ENCODE data around the gene SHC4.

SHC4 gene

GRCh38 chr15:48967336-48967735, 3.6 kb upstream of the SHC4 start:
- DNase-seq (ENCODE audit: low read depth): no peak

- DNase-seq (ENCODE audit: low read depth): no peak
These were observed 3.0 kb upstream of the SHC4 start for GRCh38 chr15:48966595-48967301.

GRCh38 chr15:48965972-48966371, 2.3 kb upstream of the SHC4 start:
- DNase-seq (ENCODE audit: low read depth): no peak

DNA sequence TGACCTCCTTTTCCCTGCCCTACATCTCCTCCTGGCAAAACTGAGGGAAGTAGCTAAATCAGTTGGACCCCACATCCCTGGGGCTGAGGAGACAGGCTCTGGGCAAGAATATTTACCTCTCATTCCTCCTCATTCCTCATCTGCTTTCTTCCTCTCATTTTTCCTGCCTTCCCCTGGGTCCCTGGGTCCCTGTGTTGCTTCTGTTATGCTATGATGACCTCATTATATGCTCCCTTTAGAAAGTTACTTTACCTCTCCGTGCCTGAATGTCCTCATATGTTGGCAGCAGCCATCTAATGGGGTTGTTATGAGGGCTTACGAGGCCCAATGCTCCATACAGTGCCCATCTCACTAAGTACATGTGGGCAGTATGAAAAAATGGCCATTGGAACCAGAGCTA, 1.2 kb upstream of the SHC4 start:
- no peak for DNase-seq (ENCODE audit: low read depth)

DNA sequence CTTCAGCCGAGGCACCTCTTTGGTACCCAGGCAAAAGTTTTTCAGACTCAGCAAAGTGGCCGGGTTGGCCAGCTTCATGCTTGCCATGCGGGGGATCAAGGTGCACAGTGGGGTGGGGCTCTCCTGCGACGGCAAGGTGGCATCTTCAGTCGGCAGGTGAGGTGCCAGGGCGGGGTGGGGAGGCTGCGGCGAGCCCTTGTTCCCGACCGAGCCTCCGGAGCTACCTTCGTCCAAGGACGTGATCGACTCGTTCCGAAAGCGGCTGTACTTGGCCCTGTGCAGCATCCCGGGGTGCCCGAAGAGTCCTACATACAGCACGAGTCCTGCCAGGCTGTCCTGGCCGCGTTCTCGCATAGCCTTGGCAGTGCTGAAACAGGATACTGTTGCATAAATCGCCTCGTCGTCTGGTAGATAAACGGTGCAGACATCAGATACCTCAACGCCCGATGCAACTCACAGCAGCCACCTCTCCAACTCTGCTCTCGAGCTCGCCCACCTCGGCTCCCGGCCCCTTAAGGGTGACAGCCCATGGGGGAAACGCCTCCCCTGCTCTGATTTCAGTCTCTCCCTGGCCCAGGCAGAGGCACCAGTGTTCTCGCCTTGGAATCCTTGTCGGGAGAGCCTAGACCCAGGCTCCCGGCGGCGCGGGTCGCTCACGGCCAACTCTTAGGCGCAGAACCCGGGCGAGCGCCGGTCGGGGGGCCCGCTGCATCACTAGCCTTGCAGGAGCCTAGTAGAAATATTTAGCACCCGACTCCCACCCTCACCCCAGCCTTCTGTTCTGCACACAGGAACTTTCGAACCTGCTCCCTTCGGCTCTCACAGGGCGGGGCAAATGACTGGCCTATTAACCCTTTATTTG, 826 bp downstream of the SHC4 start:
- DNase-seq (ENCODE audit: low read depth): no peak

DNA sequence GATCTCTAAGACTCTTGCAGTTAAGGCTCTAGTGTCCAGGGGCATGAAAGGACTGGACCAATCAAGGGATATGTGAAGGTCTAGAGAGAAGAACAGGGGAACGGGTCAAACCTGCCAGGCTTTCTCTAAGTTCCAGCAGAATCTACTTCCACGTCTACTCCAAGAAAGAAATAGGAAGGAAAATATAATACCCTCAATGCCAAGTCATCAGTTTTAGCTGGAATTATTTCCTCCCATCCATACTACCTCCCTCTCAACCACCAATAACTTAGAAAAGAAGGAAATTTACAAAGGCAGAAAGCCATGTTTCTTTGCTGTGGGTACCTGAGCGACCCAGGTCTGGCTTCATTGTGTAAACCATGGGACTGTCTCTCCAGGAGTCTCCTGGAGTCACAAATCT, 7.8 kb downstream of the SHC4 start:
- DNase-seq (ENCODE audit: low read depth): no peak

- DNase-seq (ENCODE audit: low read depth): no peak
These were observed 8.3 kb downstream of the SHC4 start for GRCh38 chr15:48955370-48955769.

DNA sequence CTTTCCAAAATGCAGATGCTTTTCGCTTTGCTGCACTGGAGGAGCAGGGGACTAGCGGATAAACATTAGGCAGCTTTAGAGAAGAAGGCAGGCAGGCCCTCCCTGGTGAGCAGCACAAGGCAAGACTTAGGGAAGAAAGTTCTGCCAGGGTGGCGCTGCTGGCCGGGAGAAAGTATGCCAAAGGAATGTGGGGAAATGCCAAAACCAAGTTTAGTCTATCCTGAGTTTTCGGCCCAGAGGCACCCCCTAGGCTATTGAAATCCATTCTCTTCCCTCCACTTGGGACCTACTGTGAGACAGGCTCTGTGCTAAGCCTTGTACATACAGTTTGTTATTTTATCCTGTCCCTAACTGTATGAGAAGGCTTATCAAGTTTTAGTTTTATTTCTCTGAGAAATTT, 9.2 kb downstream of the SHC4 start:
- DNase-seq (ENCODE audit: low read depth): no peak

DNA sequence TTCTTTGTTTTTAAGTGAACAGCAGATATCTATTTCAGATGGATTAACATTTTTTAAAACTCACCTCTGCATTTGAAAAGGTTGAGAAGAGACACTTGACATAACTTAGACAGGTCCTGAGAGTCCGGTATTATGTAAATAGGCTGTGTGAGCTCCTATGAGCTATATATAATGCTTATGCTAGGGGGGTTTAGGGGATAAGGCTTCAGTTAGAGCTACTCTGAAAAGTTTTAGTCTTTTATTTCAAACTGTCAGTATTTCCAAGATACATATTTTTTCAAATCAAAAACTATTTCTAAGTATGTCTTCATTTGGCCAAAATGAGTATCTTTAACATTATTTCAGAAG, 16.9 kb downstream of the SHC4 start:
- DNase-seq (ENCODE audit: low read depth): no peak

- DNase-seq (ENCODE audit: low read depth): no peak
These were observed 17.5 kb downstream of the SHC4 start for GRCh38 chr15:48946074-48946839.

DNA sequence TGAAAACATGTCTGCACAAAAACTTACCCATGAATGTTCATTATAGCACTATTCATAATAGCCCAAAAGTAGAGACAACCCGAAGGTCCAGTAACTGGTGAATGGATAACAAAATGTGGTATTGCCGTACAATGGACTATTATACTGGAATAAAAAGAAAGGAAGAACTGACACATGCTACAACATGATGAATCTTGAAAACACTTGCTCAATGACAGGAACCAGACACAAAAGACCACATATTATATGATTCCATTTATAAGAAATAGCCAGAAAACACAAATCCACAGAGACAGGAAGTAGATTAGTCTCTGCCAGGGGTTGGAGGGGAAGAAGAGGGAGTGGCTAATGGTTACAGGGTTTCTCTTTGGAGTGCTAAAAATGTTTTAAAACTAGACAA, 18.3 kb downstream of the SHC4 start:
- DNase-seq (ENCODE audit: low read depth): no peak

GRCh38 chr15:48941904-48942303, 21.8 kb downstream of the SHC4 start:
- no peak for DNase-seq (ENCODE audit: low read depth)

DNA sequence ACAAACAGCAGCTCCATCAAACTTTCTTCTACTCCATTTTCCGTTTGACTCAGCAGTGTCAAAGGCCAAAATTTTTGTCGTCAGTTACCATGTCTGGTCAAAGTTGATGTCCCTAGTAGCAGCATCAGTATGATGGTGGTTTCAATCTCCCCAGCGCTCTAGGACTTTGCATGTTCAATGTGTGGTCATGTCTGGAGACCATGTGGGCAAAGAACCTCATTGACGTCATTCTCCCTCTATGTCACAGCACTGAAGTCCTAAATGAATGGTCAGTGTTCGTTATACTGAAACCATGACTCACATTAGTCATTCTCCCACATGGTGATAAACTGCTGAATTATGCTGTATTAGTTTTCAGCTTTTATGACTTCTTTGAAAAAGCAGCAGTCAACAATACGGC, 23.2 kb downstream of the SHC4 start:
- no peak for DNase-seq (ENCODE audit: low read depth)

GRCh38 chr15:48939648-48940047, 24.1 kb downstream of the SHC4 start:
- no peak for DNase-seq (ENCODE audit: low read depth)

DNA sequence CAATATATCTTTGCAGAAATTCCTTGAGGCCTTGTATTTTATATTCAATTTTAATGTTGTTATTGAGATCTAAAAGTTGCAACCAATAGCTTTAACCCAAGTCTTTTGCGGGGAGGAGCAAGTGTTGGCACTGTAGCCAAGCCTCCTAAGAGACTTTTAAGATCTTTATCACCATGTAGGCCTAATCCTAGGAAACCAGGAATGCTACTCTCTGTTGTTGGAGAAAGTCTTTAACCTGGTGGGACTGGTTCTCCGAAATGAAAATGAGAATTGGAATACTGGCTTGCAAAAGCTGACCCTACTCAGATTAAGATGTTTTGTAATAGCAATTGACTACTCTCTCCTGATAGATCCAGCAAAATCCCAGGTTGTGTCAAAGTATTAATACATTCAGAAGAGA, 25.8 kb downstream of the SHC4 start:
- DNase-seq (ENCODE audit: low read depth): no peak

- DNase-seq (ENCODE audit: low read depth): no peak
These were observed 27.1 kb downstream of the SHC4 start for GRCh38 chr15:48936666-48937065.

- no peak for DNase-seq (ENCODE audit: low read depth)
These were observed 28.5 kb downstream of the SHC4 start for GRCh38 chr15:48935236-48935635.

- no peak for DNase-seq (ENCODE audit: low read depth)
These were observed 33.0 kb downstream of the SHC4 start for GRCh38 chr15:48930735-48931134.

DNA sequence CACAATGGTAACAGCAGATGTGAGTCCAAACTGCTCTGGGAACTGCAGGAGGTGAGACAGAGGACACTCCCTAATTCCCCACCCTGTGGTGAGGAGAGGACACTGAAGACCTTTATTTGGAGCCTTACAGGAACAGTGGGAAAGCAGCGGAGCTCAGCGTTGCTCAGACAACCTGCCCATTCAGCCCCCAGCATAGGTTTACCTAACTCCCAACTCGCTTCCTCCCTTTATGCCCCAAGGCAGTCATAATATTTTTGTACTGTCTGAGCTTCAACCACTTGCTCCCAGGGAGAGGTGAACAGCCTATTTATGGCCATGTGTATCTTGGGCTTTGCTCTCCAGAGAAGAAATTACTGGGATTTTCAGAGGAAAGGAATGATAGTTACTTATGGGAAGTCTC, 34.1 kb downstream of the SHC4 start:
- no peak for DNase-seq (ENCODE audit: low read depth)

DNA sequence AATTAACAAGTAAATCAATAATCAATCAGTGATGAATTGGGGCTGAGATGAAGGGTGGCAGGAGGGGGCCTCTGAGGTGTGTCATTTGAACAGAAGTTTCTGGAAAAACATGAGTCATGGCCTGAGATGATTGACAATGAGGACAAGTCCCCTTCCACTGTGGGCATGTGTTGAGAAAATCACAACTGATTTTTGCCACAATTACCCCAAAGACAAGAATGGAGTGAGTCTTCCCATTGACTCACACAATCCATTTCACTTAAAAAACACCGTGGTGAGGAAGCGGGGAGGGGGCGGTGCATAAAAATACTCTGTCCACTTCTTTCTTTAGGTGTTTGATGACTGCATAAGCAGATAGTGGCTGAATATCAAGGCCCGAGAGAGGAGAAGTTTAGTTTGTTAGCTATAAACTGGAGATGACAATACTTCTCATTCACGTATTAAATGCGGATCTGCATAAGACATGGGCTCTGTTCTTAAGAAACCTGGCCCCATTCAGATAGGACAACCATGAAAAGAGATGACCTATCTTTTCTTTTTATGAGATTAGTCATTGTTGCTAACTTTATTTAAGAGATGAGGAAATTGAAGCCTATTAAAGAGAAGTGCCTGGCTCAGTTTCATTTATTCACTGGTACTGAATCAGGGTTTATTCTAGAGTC, 34.7 kb downstream of the SHC4 start:
- peak; percentile 18 for DNase-seq (ENCODE audit: low read depth)

DNA sequence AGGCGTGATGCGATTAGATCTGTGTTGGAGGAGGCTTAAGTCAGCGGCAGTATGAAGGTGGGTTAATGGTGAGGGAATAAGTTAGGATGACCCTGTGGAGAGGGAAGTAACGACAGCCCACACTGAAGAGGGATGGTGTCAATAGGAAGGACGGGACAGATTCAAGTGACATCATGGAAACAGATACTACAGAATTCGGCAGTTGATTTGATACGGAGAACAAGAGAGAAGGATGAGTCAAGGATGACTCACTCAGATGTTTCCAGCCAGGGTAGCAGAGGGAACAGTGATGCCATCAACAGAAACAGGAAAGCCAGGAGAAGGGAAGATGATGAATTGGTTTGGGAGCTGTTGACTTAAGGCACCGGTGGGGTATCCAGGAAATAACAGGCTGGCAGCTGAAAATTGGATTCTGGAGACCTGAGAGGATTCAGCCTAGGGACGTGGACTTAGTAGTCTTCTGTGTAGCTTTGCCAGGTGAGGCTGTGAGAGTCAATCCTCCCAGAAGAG, 38.0 kb downstream of the SHC4 start:
- no peak for DNase-seq (ENCODE audit: low read depth)

Data from stimulated activated CD8-positive, alpha-beta memory T cell treated with anti-CD3 and anti-CD28 coated beads, Interleukin-4, amount 100 ng/mL, for 24 hours (primary cell).